Aorta (tissue), 5 donors: ENCODE data around the gene MINDY1. TPM values are rescaled to one million over a fixed set of nuclear protein-coding genes. Genes with fewer than 3 reads are reported as not detected.
A peak's percentile ranks its signal among the peaks of the same experiment; 100 is the strongest.

Experiments used
- ATAC-seq: fragments of 200-7000 bp; cut with Tn5 transposase; one replicate; pipeline ENCODE4 v1.9.1; 2022; ENCODE audit warnings: moderate library complexity; ENCODE audit not compliant: low FRiP score
- DNase-seq, 2 donors: peaks; one replicate each; pipeline ENCODE4 v3.0.0-alpha.2; 2020
- H3K27ac ChIP-seq, 2 donors: one replicate each; pipeline ENCODE4 v1.5.1; 2013; ENCODE audit warnings: low read length in 2 of 2, mild to moderate bottlenecking in 2 of 2, moderate library complexity in 2 of 2, control low read depth in 1 of 2, inconsistent platforms in 1 of 2, low read depth in 1 of 2
- H3K27me3 ChIP-seq, 2 donors: one replicate each; pipeline ENCODE4 v1.6.1; 2013; ENCODE audit warnings: control low read depth in 1 of 2, low read length in 1 of 2, mild to moderate bottlenecking in 1 of 2, moderate library complexity in 1 of 2; ENCODE audit not compliant: insufficient read depth in 2 of 2, control insufficient read depth in 1 of 2
- H3K36me3 ChIP-seq, 2 donors: one replicate each; pipeline ENCODE4 v1.6.1; 2013; ENCODE audit warnings: control low read depth in 1 of 2, low read length in 1 of 2, mild to moderate bottlenecking in 1 of 2; ENCODE audit not compliant: insufficient read depth in 2 of 2, control insufficient read depth in 1 of 2
- H3K4me1 ChIP-seq, 2 donors: one replicate each; pipeline ENCODE4 v1.6.1; 2013; ENCODE audit warnings: low read length in 2 of 2, control low read depth in 1 of 2, mild to moderate bottlenecking in 1 of 2, moderate library complexity in 1 of 2; ENCODE audit not compliant: insufficient read depth in 2 of 2, control insufficient read depth in 1 of 2
- H3K4me3 ChIP-seq, 2 donors: one replicate each; pipeline ENCODE4 v1.5.1; 2013; ENCODE audit warnings: low read length in 2 of 2, control low read depth in 1 of 2, mild to moderate bottlenecking in 1 of 2
- H3K9me3 ChIP-seq: one replicate; pipeline ENCODE4 v1.6.1; 2013; ENCODE audit warnings: mild to moderate bottlenecking, low read length; ENCODE audit not compliant: control insufficient read depth
- WGBS, 2 donors: extraction: QIAGEN DNeasy Blood & Tissue Kit; methylation state at CpG; one replicate each; pipeline ENCODE4 v1.1.7; 2013; 5-methylcytosine and 5-hydroxymethylcytosine counted together
- intact Hi-C, 2 donors: fragments of 100-400 bp; cut with DNase I; formaldehyde crosslinking; loops; one replicate each; pipeline versions ENCODE4 v1.14.2 to v1.15.0; 2022
- polyA plus RNA-seq, 2 donors: library from polyadenylated mRNA; stranded (reverse); fragments of 200-250 nt; gene quantifications; one replicate each; pipeline ENCODE4 v1.2.3, GENCODE V29; 2013
- total RNA-seq, 2 donors: library from RNA; stranded (reverse); fragmentation: NEBNext Ultra II Directional; extraction: Animal tissue kit (Norgen Biotek cat#: 25700); gene quantifications; one replicate each; pipeline ENCODE4 v1.2.1, GENCODE V29; 2021
- donor health status: healthy with polysubstance abuse.
- donor health status: Bipolar disorder and iron deficiency.
- donor health status: DM: no; HTN: no; CAD: no.
- donor health status: DM: no; HTN: no; CAD: no.
- donor health status: DM: yes; HTN: yes; CAD: no.

The MINDY1 gene
- total and polyA plus RNA-seq, 4 donors = 8.9 to 26.0 (median 18.9) TPM

GRCh38 chr1:150974580-150975478 lies 31.9 kb downstream of the MINDY1 start, which contains the start of gene CERS2:
CERS2 (minus strand) TSS chr1:150974835; CDS start chr1:150969090, 5,745 bp downstream.
- no peaks in the 10 kb centered on the region for H3K9me3 ChIP-seq
- intact Hi-C loops = loop anchor here in 1 of 2 donors (5.0 to 10.0 kb wide), 4 partner anchors 32 to 410 kb away; partner anchors contain the start of genes ARNT, MINDY1, PRUNE1 and SETDB1
- H3K4me3 ChIP-seq = peak within 1 kb of the TSS; percentile 74 to 96
- no peaks in the 10 kb centered on the region for H3K36me3 ChIP-seq
- no peaks in the 10 kb centered on the region for H3K27me3 ChIP-seq
- WGBS, 2 donors = 4 to 9% methylated on average over 43 to 106 of the region's 106 CpGs
- ATAC-seq = peak; percentile 79
- DNase-seq = peak; percentile 92 to 95
- H3K4me1 ChIP-seq = no peaks in the 10 kb centered on the region
- peak within 1 kb of the TSS; percentile 52 to 91 for H3K27ac ChIP-seq

GRCh38 chr1:150973836-150974579 lies 32.7 kb downstream of the MINDY1 start:
- H3K9me3 ChIP-seq = no peaks in the 10 kb centered on the region
- H3K27me3 ChIP-seq = no peaks in the 10 kb centered on the region
- no peaks in the 10 kb centered on the region for H3K36me3 ChIP-seq
- ATAC-seq (peak; percentile 10), DNase-seq (peak; percentile 68 to 85)
- peak overlapping the region; percentile 74 to 96 for H3K4me3 ChIP-seq
- peak overlapping the region; percentile 52 to 91 for H3K27ac ChIP-seq
- intact Hi-C loops = loop anchor here in 1 of 2 donors (5.0 to 10.0 kb wide), 2 partner anchors 33 to 409 kb away; partner anchors contain the start of genes MINDY1 and PRUNE1
- 0 to 1% methylated on average over 32 to 67 of the region's 67 CpGs for WGBS, 2 donors
- H3K4me1 ChIP-seq = no peaks in the 10 kb centered on the region

GRCh38 chr1:150973258-150973835 lies 33.4 kb downstream of the MINDY1 start:
- DNase-seq = peak in 1 of 2 donors; percentile 62
- Histone ChIP-seq H3K27ac (peak overlapping the region in 1 of 2 donors; percentile 52), H3K4me3 (peak overlapping the region; percentile 74 to 96), H3K36me3 (peaks cover 0 to 3% of the 10 kb centered on the region in 2 donors), H3K27me3 (no peaks in the 10 kb centered on the region), H3K9me3 (no peaks in the 10 kb centered on the region), H3K4me1 (no peaks in the 10 kb centered on the region)
- no peak for ATAC-seq
- 4% methylated on average over 15 of the region's 15 CpGs for WGBS, 2 donors
- intact Hi-C loops = loop anchor here in 1 of 2 donors (5.0 to 10.0 kb wide), 2 partner anchors 34 to 409 kb away; partner anchors contain the start of genes MINDY1 and PRUNE1

- H3K36me3 ChIP-seq = peaks cover 0 to 3% of the 10 kb centered on the region in 2 donors
- ATAC-seq (no peak), DNase-seq (peak in 1 of 2 donors; percentile 29)
- no peaks in the 10 kb centered on the region for H3K27me3 ChIP-seq
- peak overlapping the region in 1 of 2 donors; percentile 52 for H3K27ac ChIP-seq
- 47 to 52% methylated on average over 4 of the region's 4 CpGs for WGBS, 2 donors
- no peaks in the 10 kb centered on the region for H3K4me1 ChIP-seq
- no peaks in the 10 kb centered on the region for H3K9me3 ChIP-seq
- peak overlapping the region in 1 of 2 donors; percentile 74 for H3K4me3 ChIP-seq
- intact Hi-C loops = loop anchor here in 1 of 2 donors (5.0 to 10.0 kb wide), 2 partner anchors 35 to 408 kb away; partner anchors contain the start of genes MINDY1 and PRUNE1
These were observed 34.2 kb downstream of the MINDY1 start for GRCh38 chr1:150972417-150972940.

- WGBS, 2 donors = 60 to 62% methylated on average over 6 of the region's 6 CpGs
- Histone ChIP-seq H3K4me1 (no peaks in the 10 kb centered on the region), H3K36me3 (peaks cover under 1 to 5% of the 10 kb centered on the region in 2 donors), H3K4me3 (no peak overlapping the region), H3K27me3 (no peaks in the 10 kb centered on the region), H3K27ac (peak overlapping the region in 1 of 2 donors; percentile 61), H3K9me3 (no peaks in the 10 kb centered on the region)
- intact Hi-C loops = loop anchor here in 1 of 2 donors (5.0 to 10.0 kb wide), 2 partner anchors 36 to 407 kb away; partner anchors contain the start of genes MINDY1 and PRUNE1
- ATAC-seq (no peak), DNase-seq (peak in 1 of 2 donors; percentile 44)
These were observed 34.9 kb downstream of the MINDY1 start for GRCh38 chr1:150971583-150972416.

GRCh38 chr1:150970808-150971582 lies 35.7 kb downstream of the MINDY1 start:
- Histone ChIP-seq H3K27ac (peak overlapping the region in 1 of 2 donors; percentile 59), H3K4me3 (no peak overlapping the region), H3K27me3 (no peaks in the 10 kb centered on the region), H3K4me1 (no peaks in the 10 kb centered on the region), H3K36me3 (peaks cover 7 to 10% of the 10 kb centered on the region in 2 donors), H3K9me3 (no peaks in the 10 kb centered on the region)
- ATAC-seq (peak; percentile 71), DNase-seq (peak; percentile 86 to 88)
- intact Hi-C loops = loop anchor here in 1 of 2 donors (5.0 to 10.0 kb wide), 2 partner anchors 36 to 406 kb away; partner anchors contain the start of genes MINDY1 and PRUNE1
- WGBS, 2 donors = 35 to 36% methylated on average over 11 of the region's 11 CpGs

- ATAC-seq = no peak
- Histone ChIP-seq H3K4me1 (no peaks in the 10 kb centered on the region), H3K36me3 (peaks cover 7 to 16% of the 10 kb centered on the region in 2 donors), H3K4me3 (no peak overlapping the region), H3K27ac (no peak overlapping the region), H3K9me3 (no peaks in the 10 kb centered on the region), H3K27me3 (no peaks in the 10 kb centered on the region)
- intact Hi-C loops = loop anchor here in 1 of 2 donors (5.0 to 10.0 kb wide), 2 partner anchors 38 to 405 kb away; partner anchors contain the start of genes MINDY1 and PRUNE1
- peak; percentile 8 to 31 for DNase-seq
- WGBS, 2 donors = 75% methylated on average over 3 of the region's 3 CpGs
These were observed 37.1 kb downstream of the MINDY1 start for GRCh38 chr1:150969626-150970025.
